A549 treated with CORT108297 at 1 μM for 4 hours (cell line): ENCODE results near the gene SPPL2C. TPM values are rescaled to one million over a fixed set of nuclear protein-coding genes. Genes with fewer than 3 reads are reported as not detected.

Source experiments
- total RNA-seq: library from RNA; stranded (reverse); fragments of 200-300 nt; extraction: Qiagen RNA extraction; gene quantifications from 5 replicates; pipeline ENCODE4 v1.2.3, GENCODE V29; 2022

Gene SPPL2C, protein sequence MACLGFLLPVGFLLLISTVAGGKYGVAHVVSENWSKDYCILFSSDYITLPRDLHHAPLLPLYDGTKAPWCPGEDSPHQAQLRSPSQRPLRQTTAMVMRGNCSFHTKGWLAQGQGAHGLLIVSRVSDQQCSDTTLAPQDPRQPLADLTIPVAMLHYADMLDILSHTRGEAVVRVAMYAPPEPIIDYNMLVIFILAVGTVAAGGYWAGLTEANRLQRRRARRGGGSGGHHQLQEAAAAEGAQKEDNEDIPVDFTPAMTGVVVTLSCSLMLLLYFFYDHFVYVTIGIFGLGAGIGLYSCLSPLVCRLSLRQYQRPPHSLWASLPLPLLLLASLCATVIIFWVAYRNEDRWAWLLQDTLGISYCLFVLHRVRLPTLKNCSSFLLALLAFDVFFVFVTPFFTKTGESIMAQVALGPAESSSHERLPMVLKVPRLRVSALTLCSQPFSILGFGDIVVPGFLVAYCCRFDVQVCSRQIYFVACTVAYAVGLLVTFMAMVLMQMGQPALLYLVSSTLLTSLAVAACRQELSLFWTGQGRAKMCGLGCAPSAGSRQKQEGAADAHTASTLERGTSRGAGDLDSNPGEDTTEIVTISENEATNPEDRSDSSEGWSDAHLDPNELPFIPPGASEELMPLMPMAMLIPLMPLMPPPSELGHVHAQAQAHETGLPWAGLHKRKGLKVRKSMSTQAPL
- total RNA-seq: not detected in 5 replicates

DNA sequence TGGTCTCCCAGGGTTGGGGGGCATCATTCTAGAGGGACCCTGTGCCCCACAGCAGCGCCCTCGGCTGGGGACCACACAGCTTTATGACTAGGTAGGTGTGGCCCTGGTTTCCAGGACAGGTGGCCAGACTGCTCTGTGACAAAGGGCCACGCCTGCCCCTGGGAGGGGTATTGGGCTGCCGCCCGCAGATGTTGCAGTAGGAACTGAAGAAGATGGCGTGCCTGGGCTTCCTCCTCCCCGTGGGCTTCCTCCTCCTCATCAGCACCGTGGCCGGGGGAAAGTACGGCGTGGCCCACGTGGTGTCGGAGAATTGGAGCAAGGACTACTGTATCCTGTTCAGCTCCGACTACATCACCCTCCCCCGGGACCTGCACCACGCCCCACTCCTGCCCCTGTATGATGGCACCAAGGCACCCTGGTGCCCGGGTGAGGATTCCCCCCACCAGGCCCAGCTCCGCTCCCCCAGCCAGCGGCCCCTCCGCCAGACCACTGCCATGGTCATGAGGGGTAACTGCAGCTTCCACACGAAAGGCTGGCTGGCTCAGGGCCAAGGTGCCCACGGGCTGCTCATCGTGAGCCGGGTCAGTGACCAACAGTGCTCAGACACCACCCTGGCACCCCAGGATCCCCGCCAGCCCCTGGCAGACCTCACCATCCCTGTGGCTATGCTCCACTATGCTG, at the start of gene SPPL2C:
Gene SPPL2C, plus strand, starts transcription at position 187 of the 681 bp plus-strand sequence. Its CDS starts 26 bp downstream, at position 213.

DNA sequence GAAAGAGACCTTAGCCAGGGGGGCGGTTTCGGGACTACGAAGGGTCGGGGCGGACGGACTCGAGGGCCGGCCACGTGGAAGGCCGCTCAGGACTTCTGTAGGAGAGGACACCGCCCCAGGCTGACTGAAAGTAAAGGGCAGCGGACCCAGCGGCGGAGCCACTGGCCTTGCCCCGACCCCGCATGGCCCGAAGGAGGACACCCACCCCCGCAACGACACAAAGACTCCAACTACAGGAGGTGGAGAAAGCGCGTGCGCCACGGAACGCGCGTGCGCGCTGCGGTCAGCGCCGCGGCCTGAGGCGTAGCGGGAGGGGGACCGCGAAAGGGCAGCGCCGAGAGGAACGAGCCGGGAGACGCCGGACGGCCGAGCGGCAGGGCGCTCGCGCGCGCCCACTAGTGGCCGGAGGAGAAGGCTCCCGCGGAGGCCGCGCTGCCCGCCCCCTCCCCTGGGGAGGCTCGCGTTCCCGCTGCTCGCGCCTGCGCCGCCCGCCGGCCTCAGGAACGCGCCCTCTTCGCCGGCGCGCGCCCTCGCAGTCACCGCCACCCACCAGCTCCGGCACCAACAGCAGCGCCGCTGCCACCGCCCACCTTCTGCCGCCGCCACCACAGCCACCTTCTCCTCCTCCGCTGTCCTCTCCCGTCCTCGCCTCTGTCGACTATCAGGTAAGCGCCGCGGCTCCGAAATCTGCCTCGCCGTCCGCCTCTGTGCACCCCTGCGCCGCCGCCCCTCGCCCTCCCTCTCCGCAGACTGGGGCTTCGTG, 49.5 kb downstream of the SPPL2C start, which contains the start of gene MAPT:
Gene MAPT, plus strand, starts transcription at position 533 of the 763 bp plus-strand sequence. CDS start 67,784 bp downstream, outside the sequence.

Other genes starting within 250 kb of the SPPL2C start
- 0.13 to 0.16 TPM (median 0.14 TPM) in 3 of 5 replicates, not detected in the others for gene CRHR1, start 60.6 kb upstream of the SPPL2C start, total RNA-seq
- 1.8 to 2.3 TPM (median 2.0 TPM) in 5 replicates for gene MAPT, start 49.7 kb downstream of the SPPL2C start, total RNA-seq
- gene STH, start 154.4 kb downstream of the SPPL2C start, total RNA-seq: not detected in 5 replicates